HUES48 (cell line): ENCODE data around the gene MYH16.

Source experiments
- H3K27ac ChIP-seq: one replicate; pipeline ENCODE4 v1.7.0; 2013; ENCODE audit warnings: low read depth, low read length, inconsistent platforms
- H3K27me3 ChIP-seq: 2 replicates; pipeline ENCODE4 v1.6.1; 2013; ENCODE audit warnings: mild to moderate bottlenecking, low read length; ENCODE audit not compliant: control insufficient read depth, insufficient read depth
- H3K36me3 ChIP-seq: 2 replicates; pipeline ENCODE4 v1.6.1; 2013; ENCODE audit warnings: low read length; ENCODE audit not compliant: control insufficient read depth, insufficient read depth
- H3K4me1 ChIP-seq: 2 replicates; pipeline ENCODE4 v1.6.1; 2013; ENCODE audit warnings: mild to moderate bottlenecking, low read length; ENCODE audit not compliant: control insufficient read depth, insufficient read depth
- H3K4me3 ChIP-seq: 2 replicates; pipeline ENCODE4 v1.5.1; 2013; ENCODE audit warnings: mild to moderate bottlenecking, low read depth, low read length
- H3K9ac ChIP-seq: 2 replicates; pipeline ENCODE4 v1.6.1; 2013; ENCODE audit warnings: mild to moderate bottlenecking, low read depth, low read length, moderate library complexity
- H3K9me3 ChIP-seq: 2 replicates; pipeline ENCODE4 v1.6.1; 2013; ENCODE audit warnings: low read length; ENCODE audit not compliant: control insufficient read depth, insufficient read depth

The MYH16 gene

DNA sequence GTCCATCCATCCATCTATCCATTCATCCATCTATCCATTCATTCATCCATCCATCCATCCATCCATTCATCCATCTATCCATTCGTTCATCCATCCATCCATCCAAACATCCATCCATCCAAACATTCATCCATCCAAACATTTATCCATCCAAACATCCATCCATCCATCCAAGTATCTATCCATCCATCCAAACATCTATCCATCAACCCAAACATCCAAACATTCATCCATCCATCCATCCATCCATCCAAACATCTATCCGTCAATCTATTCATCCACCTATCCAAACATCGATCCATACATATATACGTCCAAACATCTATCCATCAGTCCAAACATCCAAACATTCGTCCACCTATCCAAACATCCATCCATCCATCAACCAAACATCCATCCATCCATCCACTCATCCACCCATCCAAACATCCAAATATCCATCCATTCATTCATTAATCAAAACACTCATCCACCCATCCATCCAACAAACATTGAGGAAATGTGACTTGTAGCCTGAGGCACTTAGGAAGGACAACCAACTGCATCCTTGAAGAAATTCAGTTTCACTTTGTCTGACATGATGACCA, 28.8 kb upstream of the MYH16 start:
- H3K27me3 ChIP-seq: no peaks in the 10 kb centered on the region
- no peaks in the 10 kb centered on the region for H3K9me3 ChIP-seq
- H3K4me3 ChIP-seq: no peak overlapping the region
- H3K27ac ChIP-seq: no peak overlapping the region
- H3K9ac ChIP-seq: no peak overlapping the region
- no peaks in the 10 kb centered on the region for H3K4me1 ChIP-seq
- no peaks in the 10 kb centered on the region for H3K36me3 ChIP-seq

DNA sequence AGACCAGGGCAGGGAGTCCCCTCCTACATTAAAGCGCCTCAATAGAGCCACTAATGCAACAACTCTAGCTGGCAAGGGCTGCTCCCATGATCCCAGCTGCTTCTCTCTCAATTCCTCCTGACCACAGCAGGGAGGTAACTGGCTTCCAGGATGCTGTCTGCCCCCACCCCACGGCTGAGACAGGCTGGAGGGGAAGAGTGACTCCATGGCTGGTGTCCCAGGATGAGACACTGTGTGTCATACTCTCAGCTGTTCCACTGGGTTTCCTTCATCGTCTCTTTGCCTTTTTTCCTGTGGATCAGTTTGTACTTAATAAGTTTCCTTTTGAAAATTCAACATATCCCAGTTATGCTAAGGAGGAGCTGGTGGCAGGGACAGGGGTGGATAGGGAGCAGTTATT, 27.7 kb upstream of the MYH16 start:
- Histone ChIP-seq H3K9ac (no peak overlapping the region), H3K4me3 (no peak overlapping the region), H3K4me1 (no peaks in the 10 kb centered on the region), H3K27ac (no peak overlapping the region), H3K9me3 (no peaks in the 10 kb centered on the region), H3K36me3 (no peaks in the 10 kb centered on the region), H3K27me3 (no peaks in the 10 kb centered on the region)

DNA sequence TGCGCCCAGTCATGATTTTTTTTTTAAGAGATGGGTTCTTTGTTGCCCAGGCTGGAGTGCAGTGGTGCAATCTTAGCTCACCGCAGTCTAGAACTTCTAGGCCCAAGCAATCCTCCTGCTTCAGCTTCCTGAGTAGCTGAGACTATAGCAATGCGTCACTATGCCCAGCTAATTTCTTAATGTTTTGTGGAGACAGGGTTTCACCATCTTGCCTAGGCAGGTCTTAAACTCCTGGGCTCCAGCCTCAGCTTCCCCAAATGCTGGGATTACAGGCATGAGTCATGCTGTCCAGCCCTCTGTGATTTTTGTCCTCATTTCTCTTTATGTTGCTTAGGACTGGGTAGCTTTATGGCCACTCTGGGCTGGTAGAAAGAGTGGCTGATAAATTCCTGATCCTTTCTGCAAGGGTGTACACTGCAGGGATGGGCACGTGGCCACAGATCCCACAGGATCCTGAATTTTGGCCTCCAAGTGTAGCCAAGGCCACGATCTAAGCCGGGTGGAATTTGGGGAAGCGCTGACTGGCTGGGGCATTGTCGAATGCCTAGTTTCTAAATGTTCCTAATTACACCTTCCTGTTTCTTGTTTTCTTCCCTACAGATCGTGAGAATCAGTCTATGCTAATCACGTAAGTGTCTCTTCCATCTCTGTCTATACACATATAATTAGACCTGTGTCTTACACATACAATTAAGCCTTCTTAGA, 24.1 kb upstream of the MYH16 start:
- Histone ChIP-seq H3K36me3 (no peaks in the 10 kb centered on the region), H3K4me1 (peaks cover 7% of the 10 kb centered on the region; the same call in 1 of the 2 replicates), H3K9ac (no peak overlapping the region), H3K4me3 (no peak overlapping the region), H3K27me3 (no peaks in the 10 kb centered on the region), H3K9me3 (no peaks in the 10 kb centered on the region), H3K27ac (no peak overlapping the region)

DNA sequence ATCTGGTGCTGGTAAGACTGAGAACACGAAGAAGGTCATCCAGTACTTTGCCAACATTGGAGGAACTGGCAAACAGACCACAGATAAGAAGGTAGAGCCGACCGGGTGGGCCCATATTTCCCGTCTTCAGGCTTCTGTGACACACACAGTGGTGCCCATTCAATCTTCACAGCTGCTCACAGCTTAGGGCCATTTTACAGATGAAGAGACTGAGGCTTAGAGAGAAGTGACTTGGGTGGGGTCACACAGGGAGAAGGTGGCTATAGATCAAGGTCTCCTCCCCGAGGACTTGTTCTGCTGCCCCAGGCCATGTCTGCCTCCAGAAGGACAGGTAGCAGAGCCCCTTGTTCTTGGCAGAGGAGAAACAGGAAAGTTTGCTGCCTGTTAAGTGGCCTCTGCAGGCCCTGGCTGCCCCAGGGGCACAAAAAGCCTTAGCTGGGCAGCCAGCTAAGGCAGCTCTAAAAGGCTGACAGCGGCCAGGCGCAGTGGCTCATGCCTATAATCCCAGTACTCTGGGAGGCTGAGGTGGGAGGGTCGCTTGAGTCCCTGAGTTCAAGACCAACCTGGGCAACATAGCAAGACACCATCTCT, 22.6 kb upstream of the MYH16 start:
- no peak overlapping the region for H3K9ac ChIP-seq
- H3K36me3 ChIP-seq: no peaks in the 10 kb centered on the region
- H3K4me3 ChIP-seq: no peak overlapping the region
- H3K27me3 ChIP-seq: no peaks in the 10 kb centered on the region
- H3K4me1 ChIP-seq: peaks cover 7% of the 10 kb centered on the region; the same call in 1 of the 2 replicates
- no peaks in the 10 kb centered on the region for H3K9me3 ChIP-seq
- no peak overlapping the region for H3K27ac ChIP-seq

DNA sequence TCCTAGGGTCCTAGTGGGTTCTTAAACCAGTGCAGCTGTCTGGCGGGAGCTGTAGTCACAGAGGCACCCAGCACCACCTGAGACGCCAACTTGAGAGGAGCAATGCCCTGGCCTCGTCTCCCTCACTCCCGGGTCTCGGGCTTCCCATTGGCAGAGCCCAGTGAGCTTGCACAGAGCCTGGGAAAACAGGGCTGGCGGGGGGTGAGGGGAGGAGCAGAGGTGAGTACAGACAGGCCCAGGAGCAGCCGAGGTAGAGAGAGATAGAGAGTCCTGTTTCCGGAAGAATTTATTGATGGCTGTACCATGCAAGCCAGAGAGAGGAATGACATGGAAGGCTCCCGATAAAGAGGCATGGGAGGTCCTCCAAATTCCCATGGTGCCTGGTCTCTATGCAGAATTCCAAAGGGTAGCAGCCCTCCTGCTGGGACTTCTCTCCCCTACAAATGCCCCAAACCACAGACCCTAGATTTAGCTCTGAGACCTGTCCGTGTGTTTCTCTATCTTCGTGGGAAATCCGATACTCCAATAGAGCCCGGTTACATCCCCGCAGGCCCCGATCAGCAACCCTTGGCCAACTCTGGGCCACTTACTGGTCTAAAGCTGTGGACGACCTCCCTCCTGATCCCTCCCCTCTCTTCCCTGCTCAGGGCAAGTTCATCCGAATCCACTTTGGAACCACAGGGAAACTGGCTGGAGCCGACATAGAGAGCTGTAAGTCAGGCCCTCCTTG, 20.3 kb upstream of the MYH16 start:
- H3K36me3 ChIP-seq: no peaks in the 10 kb centered on the region

DNA sequence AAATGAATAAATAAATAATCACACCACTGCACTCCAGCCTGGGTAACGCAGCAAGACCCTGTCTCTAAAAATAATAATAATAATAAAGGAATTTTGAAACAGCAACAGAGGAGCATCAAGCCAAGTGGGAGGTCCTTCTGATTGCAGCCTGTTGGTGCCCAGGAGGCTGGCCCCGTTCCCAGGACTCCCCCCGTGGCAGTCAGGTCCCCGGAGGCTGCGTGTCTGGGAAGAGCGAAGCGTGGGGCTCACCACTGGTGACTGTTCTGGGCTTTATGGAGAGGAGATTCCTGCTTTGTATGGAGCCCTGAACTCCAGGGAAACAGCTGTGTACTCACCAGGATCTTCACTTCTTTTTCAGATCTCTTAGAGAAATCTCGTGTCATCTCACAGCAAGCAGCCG, 19.3 kb upstream of the MYH16 start:
- Histone ChIP-seq H3K36me3 (no peaks in the 10 kb centered on the region), H3K9ac (no peak overlapping the region), H3K27ac (no peak overlapping the region), H3K4me1 (peaks cover 7% of the 10 kb centered on the region; the same call in 1 of the 2 replicates), H3K27me3 (no peaks in the 10 kb centered on the region), H3K9me3 (no peaks in the 10 kb centered on the region), H3K4me3 (no peak overlapping the region)

More for the DNA sequence above, 20.3 kb upstream of the MYH16 start:
- H3K27ac ChIP-seq: no peak overlapping the region
- H3K4me1 ChIP-seq: peaks cover 7% of the 10 kb centered on the region; the same call in 1 of the 2 replicates
- no peaks in the 10 kb centered on the region for H3K9me3 ChIP-seq
- H3K4me3 ChIP-seq: no peak overlapping the region
- H3K9ac ChIP-seq: no peak overlapping the region
- H3K27me3 ChIP-seq: no peaks in the 10 kb centered on the region

DNA sequence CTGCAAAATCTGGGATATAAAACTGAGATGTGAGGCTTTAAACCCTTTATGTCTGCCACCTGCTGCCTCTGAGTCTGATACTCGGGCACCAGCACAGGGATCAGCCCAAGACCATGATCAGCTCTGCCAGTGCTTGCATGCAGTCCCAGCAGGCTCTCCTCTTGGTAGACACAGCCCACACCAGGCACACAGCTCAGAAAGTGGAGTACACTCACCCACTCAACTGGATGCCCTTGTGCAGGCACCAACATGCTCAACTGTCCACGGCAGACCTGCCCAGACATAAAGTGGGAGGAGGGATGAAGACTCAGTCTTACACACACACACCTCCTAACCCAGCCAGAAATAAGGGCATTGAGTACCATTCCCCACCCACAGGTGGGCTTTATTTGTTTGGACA, 18.2 kb upstream of the MYH16 start:
- H3K36me3 ChIP-seq: no peaks in the 10 kb centered on the region
- peaks cover 7% of the 10 kb centered on the region; the same call in 1 of the 2 replicates for H3K4me1 ChIP-seq
- no peaks in the 10 kb centered on the region for H3K27me3 ChIP-seq
- no peak overlapping the region for H3K9ac ChIP-seq
- no peak overlapping the region for H3K27ac ChIP-seq
- no peaks in the 10 kb centered on the region for H3K9me3 ChIP-seq
- H3K4me3 ChIP-seq: no peak overlapping the region

DNA sequence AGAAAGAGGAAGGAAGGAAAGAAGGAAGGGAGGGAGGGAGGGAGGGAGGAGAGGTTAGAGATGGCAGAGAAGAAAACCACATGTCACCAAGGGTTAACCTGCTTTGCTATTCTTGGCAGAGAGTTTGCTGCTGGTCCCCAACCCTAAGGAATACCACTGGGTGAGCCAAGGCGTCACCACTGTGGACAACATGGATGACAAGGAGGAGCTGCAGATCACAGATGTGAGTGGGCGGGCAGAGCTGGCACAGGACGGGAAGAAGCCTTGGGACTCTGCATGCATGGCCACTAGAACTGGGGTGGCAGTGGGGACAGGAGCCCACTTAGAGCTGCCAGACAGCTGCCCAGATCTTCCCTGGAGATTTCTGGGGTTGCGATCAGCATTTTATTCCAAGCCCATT, 17.2 kb upstream of the MYH16 start:
- H3K36me3 ChIP-seq: no peaks in the 10 kb centered on the region

DNA sequence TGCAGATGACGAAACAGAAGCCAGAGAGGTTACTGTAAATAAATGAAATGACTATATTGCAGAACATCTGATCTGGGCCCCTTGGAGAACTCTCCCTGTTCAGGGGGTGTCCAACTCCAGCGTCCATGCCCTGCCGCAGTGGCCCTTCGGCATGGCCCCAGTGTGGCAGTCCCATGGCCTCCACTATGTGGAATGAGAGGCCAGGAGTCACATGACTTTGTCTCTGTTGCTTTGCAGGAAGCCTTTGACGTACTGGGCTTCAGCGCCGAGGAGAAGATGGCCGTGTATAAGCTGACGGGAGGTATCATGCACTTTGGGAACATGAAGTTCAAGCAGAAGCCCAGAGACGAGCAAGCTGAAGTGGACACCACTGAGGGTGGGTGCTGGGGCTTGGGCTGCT, 15.6 kb upstream of the MYH16 start:
- peaks cover 5% of the 10 kb centered on the region; the same call in 1 of the 2 replicates for H3K4me1 ChIP-seq
- no peaks in the 10 kb centered on the region for H3K9me3 ChIP-seq
- no peak overlapping the region for H3K9ac ChIP-seq
- H3K36me3 ChIP-seq: no peaks in the 10 kb centered on the region
- H3K4me3 ChIP-seq: no peak overlapping the region
- no peak overlapping the region for H3K27ac ChIP-seq
- no peaks in the 10 kb centered on the region for H3K27me3 ChIP-seq

More for the DNA sequence above, 17.2 kb upstream of the MYH16 start:
- Histone ChIP-seq H3K27me3 (no peaks in the 10 kb centered on the region), H3K9ac (no peak overlapping the region), H3K27ac (no peak overlapping the region), H3K4me1 (peaks cover 7% of the 10 kb centered on the region; the same call in 1 of the 2 replicates), H3K4me3 (no peak overlapping the region), H3K9me3 (no peaks in the 10 kb centered on the region)

DNA sequence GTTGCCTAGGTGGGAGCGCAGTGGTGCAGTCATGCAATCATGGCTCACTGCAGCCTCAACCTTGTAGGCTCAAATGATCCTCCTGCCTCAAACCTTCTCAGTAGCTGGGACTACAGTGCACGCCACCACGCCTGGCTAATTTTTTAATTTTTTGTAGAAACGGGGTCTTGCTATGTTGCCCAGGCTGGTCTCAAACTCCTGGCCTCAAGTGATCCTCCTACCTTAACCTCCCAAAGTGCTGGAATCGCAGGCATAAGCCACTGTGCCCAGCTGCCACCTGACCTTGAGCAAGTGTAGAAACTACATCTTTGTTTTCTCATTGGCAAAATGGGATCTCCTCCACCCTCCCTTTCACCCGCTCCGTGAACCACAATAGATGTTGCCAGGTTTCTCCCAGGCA, 15.0 kb upstream of the MYH16 start:
- Histone ChIP-seq H3K4me1 (no peaks in the 10 kb centered on the region; the same call in 1 of the 2 replicates), H3K4me3 (no peak overlapping the region), H3K27ac (no peak overlapping the region), H3K36me3 (no peaks in the 10 kb centered on the region), H3K27me3 (no peaks in the 10 kb centered on the region), H3K9me3 (no peaks in the 10 kb centered on the region), H3K9ac (no peak overlapping the region)

DNA sequence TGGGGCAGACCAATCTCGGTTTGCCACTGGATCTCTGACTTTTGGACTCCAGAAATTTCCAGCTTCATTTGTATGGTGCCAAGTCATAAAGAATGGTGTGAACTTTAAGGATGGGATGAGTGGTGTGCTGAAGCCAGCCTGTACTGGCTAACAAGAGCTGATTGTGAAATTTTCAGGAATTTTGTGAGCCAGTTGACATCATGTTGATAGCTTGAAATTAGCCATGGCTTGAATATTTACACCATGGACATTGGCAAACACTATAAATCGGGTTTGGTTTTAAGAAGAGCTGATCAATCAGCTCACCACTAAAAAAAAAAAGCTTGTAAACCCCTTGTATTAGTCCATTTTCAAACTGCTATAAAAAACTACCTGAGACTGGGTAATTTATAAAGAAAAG, 14.1 kb upstream of the MYH16 start:
- H3K4me1 ChIP-seq: no peaks in the 10 kb centered on the region
- H3K36me3 ChIP-seq: no peaks in the 10 kb centered on the region
- no peak overlapping the region for H3K4me3 ChIP-seq
- H3K9ac ChIP-seq: no peak overlapping the region
- no peak overlapping the region for H3K27ac ChIP-seq
- no peaks in the 10 kb centered on the region for H3K27me3 ChIP-seq
- H3K9me3 ChIP-seq: no peaks in the 10 kb centered on the region
